WTC11 (cell line): ENCODE data around the gene TBXT. TPM values are rescaled to one million over a fixed set of nuclear protein-coding genes. Genes with fewer than 3 reads are reported as not detected.

ENCODE experiments used
- ATAC-seq: fragments of 200-7000 bp; cut with Tn5 transposase; 2 replicates; pipeline ENCODE4 v1.10.0; 2021; ENCODE audit warnings: mild to moderate bottlenecking, moderate library complexity
- CTCF ChIA-PET: fragments of 300-600 bp; sonication (Branson Sonifier 250); formaldehyde crosslinking; loops from one replicate; lab custom pipeline; 2021; ENCODE audit warnings: antibody characterized with exemption; lab: Charles Lee
- POLR2A ChIA-PET: fragments of 350-600 bp; sonication (Branson Sonifier 250); formaldehyde crosslinking; loops from one replicate; lab custom pipeline; 2021; ENCODE audit warnings: antibody characterized with exemption; lab: Charles Lee
- DNase-seq: peaks from one replicate; pipeline ENCODE4 v3.0.0; 2021; ENCODE audit warnings: low spot score
- H3K27ac Mint-ChIP-seq: 2 replicates; pipeline ENCODE4 v1.8.0; 2021; ENCODE audit warnings: mixed read lengths
- H3K27me3 Mint-ChIP-seq: 2 replicates; pipeline ENCODE4 v1.8.0; 2021; ENCODE audit warnings: low read depth, mild to moderate bottlenecking, moderate library complexity, mixed read lengths
- H3K36me3 Mint-ChIP-seq: 2 replicates; pipeline ENCODE4 v1.8.0; 2021; ENCODE audit warnings: mixed read lengths
- H3K4me1 Mint-ChIP-seq: 2 replicates; pipeline ENCODE4 v1.8.0; 2022; ENCODE audit warnings: mixed read lengths
- H3K4me3 Mint-ChIP-seq: 2 replicates; pipeline ENCODE4 v1.8.0; 2021; ENCODE audit warnings: mild to moderate bottlenecking, moderate library complexity, mixed read lengths
- H3K9me3 Mint-ChIP-seq: 2 replicates; pipeline ENCODE4 v1.8.0; 2021; ENCODE audit warnings: mixed read lengths
- AR ChIP-seq: fragments of 250-450 bp; sonication (Bioruptor Pico); IDR thresholded peaks from 2 replicates; pipeline ENCODE4 v1.9.0; 2021; ENCODE audit warnings: mild to moderate bottlenecking
- CREB1 ChIP-seq: sonication (generic); formaldehyde crosslinking; IDR thresholded peaks from 2 replicates; pipeline ENCODE4 v1.8.0; 2023; ENCODE audit warnings: mild to moderate bottlenecking, missing genetic modification reagents
- CTCF ChIP-seq: fragments of 200-600 bp; IDR thresholded peaks from 2 replicates; pipeline ENCODE4 v1.8.0; 2022; ENCODE audit warnings: antibody characterized with exemption
- ERG ChIP-seq: fragments of 250-450 bp; sonication (Bioruptor Pico); IDR thresholded peaks from 2 replicates; pipeline ENCODE4 v1.8.0; 2021; ENCODE audit warnings: mild to moderate bottlenecking
- ETV6 ChIP-seq: sonication (generic); formaldehyde crosslinking; IDR thresholded peaks from 2 replicates; pipeline ENCODE4 v1.8.1; 2022; ENCODE audit warnings: mild to moderate bottlenecking, missing genetic modification reagents
- NR2C2 ChIP-seq: sonication (generic); formaldehyde crosslinking; IDR thresholded peaks from 2 replicates; pipeline ENCODE4 v1.8.0; 2022; ENCODE audit warnings: mild to moderate bottlenecking, missing genetic modification reagents
- RELA ChIP-seq: sonication (generic); formaldehyde crosslinking; IDR thresholded peaks from 2 replicates; pipeline ENCODE4 v1.8.1; 2022; ENCODE audit warnings: missing genetic modification reagents, mild to moderate bottlenecking, borderline replicate concordance
- TEAD4 ChIP-seq: sonication (generic); formaldehyde crosslinking; IDR thresholded peaks from 2 replicates; pipeline ENCODE4 v1.8.0; 2022; ENCODE audit warnings: mild to moderate bottlenecking, missing genetic modification reagents
- ZBTB43 ChIP-seq: sonication (generic); formaldehyde crosslinking; IDR thresholded peaks from 2 replicates; pipeline ENCODE4 v1.8.1; 2023; ENCODE audit warnings: mild to moderate bottlenecking, missing genetic modification reagents
- ZMAT4 ChIP-seq: fragments of 250-450 bp; sonication (Bioruptor Pico); IDR thresholded peaks from 2 replicates; pipeline ENCODE4 v1.9.0; 2021; ENCODE audit warnings: mild to moderate bottlenecking
- ZNF121 ChIP-seq: sonication (generic); formaldehyde crosslinking; IDR thresholded peaks from 2 replicates; pipeline ENCODE4 v1.8.0; 2023; ENCODE audit warnings: missing genetic modification reagents
- ZNF263 ChIP-seq: sonication (generic); formaldehyde crosslinking; IDR thresholded peaks from 2 replicates; pipeline ENCODE4 v1.8.1; 2022; ENCODE audit warnings: low read depth, mild to moderate bottlenecking, moderate library complexity, missing genetic modification reagents
- ZNF281 ChIP-seq: sonication (generic); formaldehyde crosslinking; IDR thresholded peaks from 2 replicates; pipeline ENCODE4 v1.8.0; 2023; ENCODE audit warnings: mild to moderate bottlenecking, missing genetic modification reagents
- ZNF416 ChIP-seq: fragments of 250-450 bp; sonication (Bioruptor Pico); IDR thresholded peaks from 2 replicates; pipeline ENCODE4 v1.9.0; 2021; ENCODE audit warnings: mild to moderate bottlenecking, inconsistent platforms
- total RNA-seq: library from RNA; stranded (reverse); gene quantifications from 3 replicates; pipeline ENCODE4 v1.2.3, GENCODE V29; 2021

The TBXT gene
- total RNA-seq, 1 experiment from 2014 or later: 0.15 TPM

GRCh38 chr6:166206066-166206465, 38.4 kb upstream of the TBXT start:
- H3K27me3 Mint-ChIP-seq: peaks cover 8% of the 10 kb centered on the region
- ATAC-seq: no peak
- CTCF ChIA-PET: interaction anchor here (0.5 kb wide), 1 partner anchor 10 kb away, joined by 3 read pairs; no protein-coding TSS in a partner anchor
- no peak overlapping the region for H3K27ac Mint-ChIP-seq
- TF ChIP-seq ZNF281 (CRISPR knock-in tag) (no peak), ZNF121 (CRISPR knock-in tag) (no peak), ZNF416 (no peak), RELA (no peak), ERG (no peak), NR2C2 (CRISPR knock-in tag) (no peak)
- POLR2A ChIA-PET: no interaction called here
- no peak for DNase-seq
- no peak overlapping the region for H3K4me3 Mint-ChIP-seq
- H3K36me3 Mint-ChIP-seq: no peaks in the 10 kb centered on the region
- peaks cover 12% of the 10 kb centered on the region; the same call in 1 of the 2 replicates for H3K4me1 Mint-ChIP-seq
- H3K9me3 Mint-ChIP-seq: no peaks in the 10 kb centered on the region

GRCh38 chr6:166204852-166205650, 37.4 kb upstream of the TBXT start:
- CTCF ChIA-PET: interaction anchor here (1.0 to 1.7 kb wide), 4 partner anchors 30 to 195 kb away, joined by 3 to 4 read pairs (median 3); no protein-coding TSS in a partner anchor
- ATAC-seq: peak; percentile 78
- H3K27ac Mint-ChIP-seq: no peak overlapping the region

GRCh38 chr6:166203641-166204222, 36.1 kb upstream of the TBXT start:
- Mint-ChIP-seq H3K27ac (no peak overlapping the region), H3K4me3 (no peak overlapping the region), H3K4me1 (peaks cover 12% of the 10 kb centered on the region; the same call in 1 of the 2 replicates), H3K36me3 (no peaks in the 10 kb centered on the region), H3K9me3 (no peaks in the 10 kb centered on the region), H3K27me3 (peaks cover 17% of the 10 kb centered on the region)
- ChIA-PET CTCF (interaction anchor here (1.4 to 1.7 kb wide), 2 partner anchors 37 to 197 kb away, joined by 3 to 4 read pairs; no protein-coding TSS in a partner anchor), POLR2A (no interaction called here)
- DNase-seq (no peak), ATAC-seq (no peak)
- TF ChIP-seq ZBTB43 (CRISPR knock-in tag) (no peak), CREB1 (CRISPR knock-in tag) (no peak), AR (CRISPR knock-in tag) (no peak), CTCF (no peak), TEAD4 (CRISPR knock-in tag) (no peak)

More at GRCh38 chr6:166204852-166205650, 37.4 kb upstream of the TBXT start:
- POLR2A ChIA-PET: no interaction called here
- Mint-ChIP-seq H3K4me3 (no peak overlapping the region), H3K4me1 (peaks cover 12% of the 10 kb centered on the region; the same call in 1 of the 2 replicates), H3K27me3 (peaks cover 12% of the 10 kb centered on the region), H3K9me3 (no peaks in the 10 kb centered on the region), H3K36me3 (no peaks in the 10 kb centered on the region)
- DNase-seq: no peak
- TF ChIP-seq ETV6: no peak
- no peak for TF ChIP-seq ZMAT4 (CRISPR knock-in tag)
- no peak for TF ChIP-seq ZNF263 (CRISPR knock-in tag)
- no peak for TF ChIP-seq CTCF
